ENCODE measurements around the gene ATXN10. TPM values are rescaled to one million over a fixed set of nuclear protein-coding genes. Genes with fewer than 3 reads are reported as not detected.

Gene ATXN10
- total and polyA plus RNA-seq, 4 experiments from 2014 or later, result 61.8 to 102 (median 76.3) TPM

DNA sequence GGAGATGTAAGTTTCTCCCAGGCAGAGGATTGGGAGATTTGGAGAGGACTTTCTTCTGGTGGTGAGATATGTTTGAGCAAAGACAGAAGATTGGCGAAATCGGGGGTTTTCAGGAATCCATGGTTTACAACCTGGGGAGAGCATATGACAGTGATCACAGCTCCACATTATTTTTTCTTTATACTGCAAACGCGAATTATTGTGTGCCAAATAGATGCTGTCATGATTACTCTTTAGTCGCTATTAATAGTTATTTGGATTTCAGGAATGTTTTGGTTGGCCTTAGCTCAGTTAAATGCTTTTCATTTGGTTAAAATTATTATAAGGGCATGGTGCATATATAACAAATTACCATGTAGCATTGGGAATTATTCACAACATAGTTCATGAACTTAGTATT, 15.2 kb downstream of the ATXN10 start:
- peak overlapping the region in 1 of 7 donors; percentile 17 for H3K27ac Mint-ChIP-seq
- peaks cover 22 to 52% (median 37%) of the 10 kb centered on the region in 4 donors for H3K4me1 Mint-ChIP-seq
- Histone ChIP-seq H3K9me3 (ENCODE audit: control insufficient read depth in 1 of 2, low read length in 2 of 2) (no peaks in the 10 kb centered on the region), H3K4me1 (ENCODE audit: insufficient read depth, low read length) (peaks cover 25% of the 10 kb centered on the region), H3K27ac (ENCODE audit: low read depth, low read length) (no peak overlapping the region), H3K4me3 (ENCODE audit: low read length in 2 of 2) (no peak overlapping the region), H3K36me3 (ENCODE audit: insufficient read depth, low read length) (no peaks in the 10 kb centered on the region), H3K27me3 (ENCODE audit: insufficient read depth, low read length) (no peaks in the 10 kb centered on the region)
- H3K36me3 Mint-ChIP-seq, result peaks cover 17 to 20% of the 10 kb centered on the region in 2 donors
- no peaks in the 10 kb centered on the region for H3K27me3 Mint-ChIP-seq
- no peak for DNase-seq
- no peak overlapping the region for H3K4me3 Mint-ChIP-seq
- CTCF ChIA-PET (ENCODE audit: partially characterized antibody), result interaction anchor here (1.3 kb wide), 1 partner anchor 42 kb away, joined by 3 read pairs; no protein-coding TSS in a partner anchor
- H3K9me3 Mint-ChIP-seq, result no peaks in the 10 kb centered on the region
- POLR2A ChIA-PET (ENCODE audit: partially characterized antibody), result interaction anchor here (0.9 kb wide), 1 partner anchor 9 kb away, joined by 3 read pairs; no protein-coding TSS in a partner anchor
- intact Hi-C loops (cut with micrococcal nuclease), result no loop called here

DNA sequence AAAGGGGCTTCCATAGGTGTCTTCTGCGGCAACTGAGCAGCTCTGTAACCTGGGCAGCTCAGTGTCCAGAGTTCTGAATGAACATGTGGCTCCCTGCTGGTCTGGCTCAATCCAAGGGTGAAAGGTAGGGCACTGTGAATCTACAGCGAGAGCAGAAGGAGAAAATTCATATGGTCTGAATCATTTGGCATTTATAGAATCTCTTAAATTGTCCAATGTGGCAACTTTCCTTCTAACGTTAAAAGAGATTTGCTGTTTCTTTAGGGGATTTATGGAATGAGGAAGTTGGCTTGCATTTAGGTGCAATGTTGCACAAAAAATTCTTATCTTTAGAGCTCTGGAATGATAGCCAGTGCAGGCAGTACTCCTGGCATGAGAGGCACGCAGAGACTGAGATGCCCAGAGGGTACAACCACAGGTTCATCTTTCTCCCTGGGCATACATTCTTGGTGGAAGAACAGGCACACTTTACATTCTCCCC, 17.0 kb downstream of the ATXN10 start:
- intact Hi-C loops (cut with micrococcal nuclease), result no loop called here

DNA sequence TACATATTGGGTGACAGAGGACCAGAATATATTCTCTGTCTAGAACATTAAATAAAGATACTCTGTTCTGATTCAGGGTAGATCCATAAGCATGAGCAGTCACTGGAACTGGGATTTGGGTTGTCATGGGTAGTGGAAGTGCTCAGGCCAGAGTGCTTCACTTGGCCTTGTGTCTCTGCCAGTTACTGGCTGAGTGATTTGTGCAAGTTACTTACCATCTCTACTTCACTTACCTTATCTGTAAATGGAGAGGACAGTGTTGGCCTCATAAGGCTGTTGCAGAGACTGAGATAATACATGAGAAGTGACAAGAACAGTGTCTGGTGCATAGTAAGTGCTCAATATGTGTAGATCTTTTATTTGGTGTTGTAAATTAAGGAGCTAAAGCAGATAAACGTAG, 17.6 kb downstream of the ATXN10 start:
- intact Hi-C loops (cut with micrococcal nuclease), result no loop called here
- DNase-seq, result no peak
- Histone ChIP-seq H3K9me3 (ENCODE audit: control insufficient read depth in 1 of 2, low read length in 2 of 2) (no peaks in the 10 kb centered on the region), H3K4me3 (ENCODE audit: low read length in 2 of 2) (no peak overlapping the region), H3K27ac (ENCODE audit: low read depth, low read length) (no peak overlapping the region), H3K27me3 (ENCODE audit: insufficient read depth, low read length) (no peaks in the 10 kb centered on the region), H3K4me1 (ENCODE audit: insufficient read depth, low read length) (peaks cover 15% of the 10 kb centered on the region), H3K36me3 (ENCODE audit: insufficient read depth, low read length) (peaks cover 16% of the 10 kb centered on the region)
- peaks cover 33 to 40% of the 10 kb centered on the region in 2 donors for H3K36me3 Mint-ChIP-seq
- H3K9me3 Mint-ChIP-seq, result no peaks in the 10 kb centered on the region
- no peak overlapping the region for H3K4me3 Mint-ChIP-seq
- no peaks in the 10 kb centered on the region for H3K27me3 Mint-ChIP-seq
- ChIA-PET CTCF (ENCODE audit: partially characterized antibody) (no interaction called here), POLR2A (ENCODE audit: partially characterized antibody) (no interaction called here)
- peak overlapping the region in 2 of 7 donors; percentile 17 to 44 for H3K27ac Mint-ChIP-seq
- peaks cover 25 to 52% (median 39%) of the 10 kb centered on the region in 4 donors for H3K4me1 Mint-ChIP-seq

More for the DNA sequence above, 17.0 kb downstream of the ATXN10 start:
- Histone ChIP-seq H3K36me3 (ENCODE audit: insufficient read depth, low read length) (peaks cover 10% of the 10 kb centered on the region), H3K9me3 (ENCODE audit: control insufficient read depth in 1 of 2, low read length in 2 of 2) (no peaks in the 10 kb centered on the region), H3K4me1 (ENCODE audit: insufficient read depth, low read length) (peaks cover 20% of the 10 kb centered on the region), H3K4me3 (ENCODE audit: low read length in 2 of 2) (no peak overlapping the region), H3K27ac (ENCODE audit: low read depth, low read length) (no peak overlapping the region), H3K27me3 (ENCODE audit: insufficient read depth, low read length) (no peaks in the 10 kb centered on the region)
- H3K4me3 Mint-ChIP-seq, result no peak overlapping the region
- H3K9me3 Mint-ChIP-seq, result no peaks in the 10 kb centered on the region
- H3K27me3 Mint-ChIP-seq, result no peaks in the 10 kb centered on the region
- ChIA-PET POLR2A (ENCODE audit: partially characterized antibody) (no interaction called here), CTCF (ENCODE audit: partially characterized antibody) (no interaction called here)
- DNase-seq, result no peak
- peaks cover 25 to 52% (median 39%) of the 10 kb centered on the region in 4 donors for H3K4me1 Mint-ChIP-seq
- peaks cover 29 to 35% of the 10 kb centered on the region in 2 donors for H3K36me3 Mint-ChIP-seq
- H3K27ac Mint-ChIP-seq, result peak overlapping the region in 2 of 7 donors; percentile 0 to 34

DNA sequence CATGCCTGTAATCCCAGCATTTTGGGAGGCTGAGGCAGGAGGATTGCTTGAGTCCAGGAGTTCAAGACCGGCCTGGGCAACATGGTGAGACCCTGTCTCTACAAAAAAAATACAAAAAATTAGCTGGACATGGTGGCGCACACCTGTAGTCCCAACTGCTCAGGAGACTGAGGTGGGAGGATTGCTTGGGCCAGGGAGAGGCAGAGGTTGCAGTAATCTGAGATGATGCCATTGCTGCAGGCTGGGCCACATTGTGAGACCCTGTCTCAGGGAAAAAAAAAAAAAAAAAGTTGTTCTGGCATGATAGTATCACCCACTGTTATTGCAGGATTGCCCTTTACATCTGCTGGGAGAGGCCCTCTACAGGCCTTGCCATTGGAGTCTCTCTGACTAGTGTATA, 18.4 kb downstream of the ATXN10 start:
- H3K27ac ChIP-seq (ENCODE audit: low read depth, low read length), result no peak overlapping the region
- Mint-ChIP-seq H3K4me1 (peaks cover 25 to 52% (median 39%) of the 10 kb centered on the region in 4 donors), H3K27ac (peak overlapping the region in 1 of 7 donors; percentile 48), H3K4me3 (peak overlapping the region in 1 of 8 donors; percentile 23), H3K36me3 (peaks cover 33 to 41% of the 10 kb centered on the region in 2 donors), H3K27me3 (no peaks in the 10 kb centered on the region), H3K9me3 (no peaks in the 10 kb centered on the region)
- no peaks in the 10 kb centered on the region for H3K27me3 ChIP-seq (ENCODE audit: insufficient read depth, low read length)
- POLR2A ChIA-PET (ENCODE audit: partially characterized antibody), result no interaction called here
- H3K36me3 ChIP-seq (ENCODE audit: insufficient read depth, low read length), result peaks cover 16% of the 10 kb centered on the region
- intact Hi-C loops (cut with micrococcal nuclease), result no loop called here
- H3K4me1 ChIP-seq (ENCODE audit: insufficient read depth, low read length), result peaks cover 15% of the 10 kb centered on the region
- CTCF ChIA-PET (ENCODE audit: partially characterized antibody), result no interaction called here
- H3K4me3 ChIP-seq (ENCODE audit: low read length in 2 of 2), result no peak overlapping the region
- no peak for DNase-seq
- H3K9me3 ChIP-seq (ENCODE audit: control insufficient read depth in 1 of 2, low read length in 2 of 2), result no peaks in the 10 kb centered on the region

DNA sequence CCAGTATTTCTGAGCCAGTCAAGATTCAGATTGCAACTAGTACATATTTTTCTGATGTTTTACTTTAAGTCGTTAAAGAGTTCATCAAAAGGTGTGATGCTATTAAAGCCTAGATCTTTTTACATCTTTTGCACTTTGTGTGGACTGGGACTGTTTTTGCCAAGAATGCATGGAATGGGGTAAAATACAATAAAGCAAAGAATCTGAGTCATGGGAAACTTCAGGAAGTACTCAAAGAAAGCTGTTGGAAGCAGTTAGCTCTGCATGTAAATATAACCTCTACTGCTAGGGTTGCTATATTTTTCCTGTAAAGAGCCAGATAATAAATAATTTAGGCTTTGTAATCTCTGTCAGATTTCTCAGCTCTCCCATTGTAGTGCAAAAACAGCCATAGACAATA, 20.9 kb downstream of the ATXN10 start:
- H3K36me3 Mint-ChIP-seq, result peaks cover 44 to 56% of the 10 kb centered on the region in 2 donors
- no peak overlapping the region for H3K4me3 Mint-ChIP-seq
- no peaks in the 10 kb centered on the region for H3K9me3 Mint-ChIP-seq
- H3K27ac ChIP-seq (ENCODE audit: low read depth, low read length), result no peak overlapping the region
- H3K9me3 ChIP-seq (ENCODE audit: control insufficient read depth in 1 of 2, low read length in 2 of 2), result no peaks in the 10 kb centered on the region
- no peak overlapping the region for H3K4me3 ChIP-seq (ENCODE audit: low read length in 2 of 2)
- intact Hi-C loops (cut with micrococcal nuclease), result no loop called here
- H3K27me3 Mint-ChIP-seq, result no peaks in the 10 kb centered on the region
- ChIA-PET CTCF (ENCODE audit: partially characterized antibody) (no interaction called here), POLR2A (ENCODE audit: partially characterized antibody) (no interaction called here)
- peaks cover 15% of the 10 kb centered on the region for H3K4me1 ChIP-seq (ENCODE audit: insufficient read depth, low read length)
- no peak overlapping the region for H3K27ac Mint-ChIP-seq
- no peak for DNase-seq
- peaks cover 16% of the 10 kb centered on the region for H3K36me3 ChIP-seq (ENCODE audit: insufficient read depth, low read length)
- peaks cover 23 to 37% (median 32%) of the 10 kb centered on the region in 4 donors for H3K4me1 Mint-ChIP-seq
- no peaks in the 10 kb centered on the region for H3K27me3 ChIP-seq (ENCODE audit: insufficient read depth, low read length)

DNA sequence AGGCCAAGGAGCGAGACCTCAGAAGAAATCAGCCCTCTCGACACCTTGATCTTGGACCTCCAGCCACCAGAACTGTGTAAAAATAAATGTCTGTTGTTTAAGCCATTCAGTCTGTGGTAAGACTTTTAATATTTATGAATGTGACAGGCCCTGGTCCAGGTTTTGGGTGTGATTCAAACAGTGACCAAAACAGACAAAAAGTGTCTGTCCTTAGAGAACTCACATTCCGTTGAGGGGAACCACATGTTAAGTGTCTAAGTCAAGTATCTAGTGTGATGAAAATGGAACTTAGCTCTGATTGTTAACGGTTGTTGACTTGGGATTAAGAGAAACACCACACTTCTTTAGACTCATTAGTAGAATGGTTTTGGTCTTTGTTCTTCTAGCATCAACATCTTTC, 22.2 kb downstream of the ATXN10 start:
- H3K36me3 Mint-ChIP-seq, result peaks cover 53 to 59% of the 10 kb centered on the region in 2 donors
- H3K4me1 Mint-ChIP-seq, result peaks cover 20 to 27% (median 22%) of the 10 kb centered on the region in 4 donors
- Histone ChIP-seq H3K4me3 (ENCODE audit: low read length in 2 of 2) (no peak overlapping the region), H3K27ac (ENCODE audit: low read depth, low read length) (no peak overlapping the region), H3K27me3 (ENCODE audit: insufficient read depth, low read length) (no peaks in the 10 kb centered on the region), H3K4me1 (ENCODE audit: insufficient read depth, low read length) (peaks cover 15% of the 10 kb centered on the region), H3K9me3 (ENCODE audit: control insufficient read depth in 1 of 2, low read length in 2 of 2) (no peaks in the 10 kb centered on the region), H3K36me3 (ENCODE audit: insufficient read depth, low read length) (peaks cover 24% of the 10 kb centered on the region)
- intact Hi-C loops (cut with micrococcal nuclease), result no loop called here
- H3K4me3 Mint-ChIP-seq, result no peak overlapping the region
- H3K27me3 Mint-ChIP-seq, result no peaks in the 10 kb centered on the region
- DNase-seq, result no peak
- POLR2A ChIA-PET (ENCODE audit: partially characterized antibody), result no interaction called here
- H3K9me3 Mint-ChIP-seq, result no peaks in the 10 kb centered on the region
- CTCF ChIA-PET (ENCODE audit: partially characterized antibody), result no interaction called here
- H3K27ac Mint-ChIP-seq, result no peak overlapping the region

DNA sequence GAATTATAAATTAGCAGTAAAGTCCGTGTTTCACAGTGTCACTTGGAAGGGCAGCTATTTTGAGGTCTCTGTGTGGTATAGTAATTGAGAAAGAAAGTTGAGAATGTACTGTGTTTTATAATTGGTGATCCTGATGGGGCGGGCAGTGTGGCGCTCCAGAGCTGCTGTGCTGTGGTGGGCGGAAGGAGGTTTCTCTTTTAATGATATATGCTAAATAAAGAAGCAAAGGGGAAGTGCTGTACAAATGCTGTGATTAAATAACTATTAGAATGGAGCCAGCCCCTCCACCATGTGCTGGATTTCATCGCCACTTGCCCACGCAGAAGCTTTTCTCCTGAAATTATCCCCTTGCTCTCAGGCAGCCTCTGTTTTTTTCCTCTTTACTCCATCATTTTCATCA, 24.6 kb downstream of the ATXN10 start:
- no peak for DNase-seq
- Histone ChIP-seq H3K27me3 (ENCODE audit: insufficient read depth, low read length) (no peaks in the 10 kb centered on the region), H3K9me3 (ENCODE audit: control insufficient read depth in 1 of 2, low read length in 2 of 2) (no peaks in the 10 kb centered on the region), H3K36me3 (ENCODE audit: insufficient read depth, low read length) (peaks cover 24% of the 10 kb centered on the region), H3K4me3 (ENCODE audit: low read length in 2 of 2) (no peak overlapping the region), H3K4me1 (ENCODE audit: insufficient read depth, low read length) (no peaks in the 10 kb centered on the region), H3K27ac (ENCODE audit: low read depth, low read length) (no peak overlapping the region)
- Mint-ChIP-seq H3K36me3 (peaks cover 51 to 60% of the 10 kb centered on the region in 2 donors), H3K9me3 (no peaks in the 10 kb centered on the region), H3K27me3 (no peaks in the 10 kb centered on the region), H3K27ac (no peak overlapping the region), H3K4me3 (no peak overlapping the region), H3K4me1 (peaks cover under 1 to 5% (median 4%) of the 10 kb centered on the region in 4 donors)
- CTCF ChIA-PET (ENCODE audit: partially characterized antibody), result no interaction called here
- POLR2A ChIA-PET (ENCODE audit: partially characterized antibody), result interaction anchor here (1.0 kb wide), 1 partner anchor 9 kb away, joined by 3 read pairs; no protein-coding TSS in a partner anchor
- intact Hi-C loops (cut with micrococcal nuclease), result no loop called here

Data from CD4-positive, alpha-beta memory T cell (primary cell).